WTC11 (cell line): ENCODE measurements around the gene MCM5. TPM values are rescaled to one million over a fixed set of nuclear protein-coding genes. Genes with fewer than 3 reads are reported as not detected.
A peak's percentile ranks its signal among the peaks of the same experiment; 100 is the strongest.

Experiments
- ATAC-seq: fragments of 200-7000 bp; cut with Tn5 transposase; 2 replicates; pipeline ENCODE4 v1.10.0; 2021; ENCODE audit warnings: mild to moderate bottlenecking, moderate library complexity
- CTCF ChIA-PET: fragments of 300-600 bp; sonication (Branson Sonifier 250); formaldehyde crosslinking; loops from one replicate; lab custom pipeline; 2021; ENCODE audit warnings: antibody characterized with exemption; lab: Charles Lee
- POLR2A ChIA-PET: fragments of 350-600 bp; sonication (Branson Sonifier 250); formaldehyde crosslinking; loops from one replicate; lab custom pipeline; 2021; ENCODE audit warnings: antibody characterized with exemption; lab: Charles Lee
- DNase-seq: peaks from one replicate; pipeline ENCODE4 v3.0.0; 2021; ENCODE audit warnings: low spot score
- H3K27ac Mint-ChIP-seq: 2 replicates; pipeline ENCODE4 v1.8.0; 2021; ENCODE audit warnings: mixed read lengths
- H3K27me3 Mint-ChIP-seq: 2 replicates; pipeline ENCODE4 v1.8.0; 2021; ENCODE audit warnings: low read depth, mild to moderate bottlenecking, moderate library complexity, mixed read lengths
- H3K36me3 Mint-ChIP-seq: 2 replicates; pipeline ENCODE4 v1.8.0; 2021; ENCODE audit warnings: mixed read lengths
- H3K4me1 Mint-ChIP-seq: 2 replicates; pipeline ENCODE4 v1.8.0; 2022; ENCODE audit warnings: mixed read lengths
- H3K4me3 Mint-ChIP-seq: 2 replicates; pipeline ENCODE4 v1.8.0; 2021; ENCODE audit warnings: mild to moderate bottlenecking, moderate library complexity, mixed read lengths
- H3K9me3 Mint-ChIP-seq: 2 replicates; pipeline ENCODE4 v1.8.0; 2021; ENCODE audit warnings: mixed read lengths
- CREB1 ChIP-seq: sonication (generic); formaldehyde crosslinking; IDR thresholded peaks from 2 replicates; pipeline ENCODE4 v1.8.0; 2023; ENCODE audit warnings: mild to moderate bottlenecking, missing genetic modification reagents
- CTCF ChIP-seq: fragments of 200-600 bp; IDR thresholded peaks from 2 replicates; pipeline ENCODE4 v1.8.0; 2022; ENCODE audit warnings: antibody characterized with exemption
- E2F4 ChIP-seq: sonication (generic); formaldehyde crosslinking; IDR thresholded peaks from 2 replicates; pipeline ENCODE4 v1.8.1; 2022; ENCODE audit warnings: low read depth, mild to moderate bottlenecking, moderate library complexity, missing genetic modification reagents, borderline replicate concordance
- NR2C2 ChIP-seq: sonication (generic); formaldehyde crosslinking; IDR thresholded peaks from 2 replicates; pipeline ENCODE4 v1.8.0; 2022; ENCODE audit warnings: mild to moderate bottlenecking, missing genetic modification reagents
- PRDM15 ChIP-seq: sonication (generic); formaldehyde crosslinking; IDR thresholded peaks from 2 replicates; pipeline ENCODE4 v1.8.0; 2022; ENCODE audit warnings: missing genetic modification reagents
- RELA ChIP-seq: sonication (generic); formaldehyde crosslinking; IDR thresholded peaks from 2 replicates; pipeline ENCODE4 v1.8.1; 2022; ENCODE audit warnings: missing genetic modification reagents, mild to moderate bottlenecking, borderline replicate concordance
- SP1 ChIP-seq: sonication (generic); formaldehyde crosslinking; conservative IDR thresholded peaks from 2 replicates; pipeline ENCODE4 v1.8.1; 2022; ENCODE audit warnings: missing genetic modification reagents
- TEAD4 ChIP-seq: sonication (generic); formaldehyde crosslinking; IDR thresholded peaks from 2 replicates; pipeline ENCODE4 v1.8.0; 2022; ENCODE audit warnings: mild to moderate bottlenecking, missing genetic modification reagents
- ZNF138 ChIP-seq: sonication (generic); formaldehyde crosslinking; conservative IDR thresholded peaks from 2 replicates; pipeline ENCODE4 v1.8.1; 2022; ENCODE audit warnings: mild to moderate bottlenecking, moderate library complexity, missing genetic modification reagents
- ZNF219 ChIP-seq: sonication (generic); formaldehyde crosslinking; IDR thresholded peaks from 2 replicates; pipeline ENCODE4 v1.8.0; 2023; ENCODE audit warnings: missing genetic modification reagents, mild to moderate bottlenecking, borderline replicate concordance
- ZNF263 ChIP-seq: sonication (generic); formaldehyde crosslinking; IDR thresholded peaks from 2 replicates; pipeline ENCODE4 v1.8.1; 2022; ENCODE audit warnings: low read depth, mild to moderate bottlenecking, moderate library complexity, missing genetic modification reagents
- ZNF281 ChIP-seq: sonication (generic); formaldehyde crosslinking; IDR thresholded peaks from 2 replicates; pipeline ENCODE4 v1.8.0; 2023; ENCODE audit warnings: mild to moderate bottlenecking, missing genetic modification reagents
- total RNA-seq: library from RNA; stranded (reverse); gene quantifications from 3 replicates; pipeline ENCODE4 v1.2.3, GENCODE V29; 2021

The MCM5 gene
- total RNA-seq, 1 experiment from 2014 or later: 261 TPM

- Mint-ChIP-seq H3K27ac (no peak overlapping the region), H3K4me3 (peak overlapping the region; percentile 67), H3K9me3 (no peaks in the 10 kb centered on the region), H3K4me1 (peaks cover 53% of the 10 kb centered on the region), H3K27me3 (no peaks in the 10 kb centered on the region), H3K36me3 (no peaks in the 10 kb centered on the region; the same call in 1 of the 2 replicates)
- ATAC-seq (no peak), DNase-seq (no peak)
- TF ChIP-seq ZNF219 (no peak), ZNF281 (CRISPR knock-in tag) (no peak), ZNF138 (CRISPR knock-in tag) (no peak), E2F4 (CRISPR knock-in tag) (no peak), CREB1 (CRISPR knock-in tag) (no peak)
- ChIA-PET POLR2A (interaction anchor here (0.7 kb wide), 2 partner anchors 17 to 18 kb away, joined by 3 read pairs; no protein-coding TSS in a partner anchor), CTCF (interaction anchor here (1.2 to 1.6 kb wide), 4 partner anchors 18 to 49 kb away, joined by 3 to 8 read pairs (median 5); no protein-coding TSS in a partner anchor)
Observed at GRCh38 chr22:35381424-35382009, 18.4 kb upstream of the MCM5 start.

- ATAC-seq (no peak), DNase-seq (no peak)
- no peak for TF ChIP-seq PRDM15
- TF ChIP-seq ZNF263 (CRISPR knock-in tag): no peak
- TF ChIP-seq SP1 (CRISPR knock-in tag): no peak
- TF ChIP-seq TEAD4 (CRISPR knock-in tag): no peak
- no peak for TF ChIP-seq CTCF
- no peak for TF ChIP-seq NR2C2 (CRISPR knock-in tag)
- TF ChIP-seq RELA: no peak
- Mint-ChIP-seq H3K27me3 (no peaks in the 10 kb centered on the region), H3K36me3 (no peaks in the 10 kb centered on the region; the same call in 1 of the 2 replicates), H3K4me3 (no peak overlapping the region), H3K27ac (no peak overlapping the region), H3K9me3 (no peaks in the 10 kb centered on the region), H3K4me1 (peaks cover 32% of the 10 kb centered on the region)
- ChIA-PET CTCF (interaction anchor here (1.1 kb wide), 1 partner anchor 8 kb away, joined by 3 read pairs; no protein-coding TSS in a partner anchor), POLR2A (no interaction called here)
Observed at GRCh38 chr22:35383679-35384071, 16.3 kb upstream of the MCM5 start.
